GM12892 (cell line): ENCODE data around the gene L3HYPDH.

Source experiments
- POLR2A ChIP-seq: IDR thresholded peaks from 2 replicates; pipeline ENCODE4 v1.6.1; 2011; ENCODE audit warnings: low read depth, low read length, control low read depth
- POLR2AphosphoS5 ChIP-seq: IDR thresholded peaks from 2 replicates; pipeline ENCODE4 v1.6.1; 2011; ENCODE audit warnings: low read depth, low read length, control low read depth

DNA sequence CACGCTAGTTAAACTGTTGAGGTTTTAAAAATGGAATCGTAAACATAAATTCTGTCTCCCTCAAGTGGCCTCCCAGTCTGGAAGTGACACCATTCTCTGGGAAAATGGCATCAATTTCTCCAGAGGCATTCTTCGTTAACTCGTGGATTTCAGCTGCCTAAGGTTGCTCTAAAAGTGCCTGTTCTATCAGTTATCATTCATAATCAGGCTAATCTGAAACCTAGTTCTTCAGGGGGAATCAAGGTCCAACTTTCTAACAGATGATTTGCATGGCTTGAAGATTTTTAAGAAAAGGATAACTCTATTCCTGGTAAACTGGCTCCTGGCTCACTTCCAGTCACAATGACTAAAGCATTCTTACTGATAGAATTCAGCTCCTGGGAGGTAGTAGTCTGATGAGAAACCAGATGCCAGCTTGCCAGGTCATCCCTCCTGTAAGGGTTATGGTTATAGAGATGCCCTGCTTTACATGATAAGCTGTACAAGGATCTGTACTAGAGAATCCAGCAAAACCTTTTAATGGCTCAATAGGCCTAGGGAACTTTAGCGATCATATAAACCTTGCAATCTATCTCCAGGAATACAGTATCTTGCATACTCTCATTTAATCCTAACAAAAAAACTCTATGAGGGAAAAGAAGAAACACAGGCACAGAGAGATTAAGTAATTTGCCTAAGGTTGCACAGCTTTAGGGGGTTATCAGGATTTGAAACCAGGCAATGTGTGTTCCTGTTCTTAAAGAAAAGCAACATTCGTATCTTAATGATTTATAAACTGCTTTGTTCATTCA, 1.5 kb downstream of the L3HYPDH start:
- no peak for TF ChIP-seq POLR2A
- TF ChIP-seq POLR2AphosphoS5, result no peak
